Activated CD4-positive, alpha-beta T cell treated with anti-CD3 and anti-CD28 coated beads, Interleukin-2, amount 10 ng/mL, durations not matched to agents 7 days and 5 days (primary cell): Measurements from ENCODE around the gene ZNF660. TPM values are rescaled to one million over a fixed set of nuclear protein-coding genes. Genes with fewer than 3 reads are reported as not detected.

Source experiments
- CTCF ChIA-PET: fragments of 350-600 bp; sonication (Branson Sonifier 250); formaldehyde crosslinking; loops from one replicate; lab custom pipeline; 2021; ENCODE audit warnings: antibody characterized with exemption; lab: Charles Lee
- POLR2A ChIA-PET: fragments of 350-600 bp; sonication (Branson Sonifier 250); formaldehyde crosslinking; loops from one replicate; lab custom pipeline; 2021; ENCODE audit warnings: antibody characterized with exemption; lab: Charles Lee
- DNase-seq: peaks from one replicate; pipeline ENCODE4 v3.0.0-alpha.2; 2020
- H3K27ac Mint-ChIP-seq: one replicate; pipeline ENCODE4 v1.8.0; 2021; ENCODE audit warnings: mild to moderate bottlenecking, moderate library complexity, mixed read lengths
- H3K27me3 Mint-ChIP-seq: one replicate; pipeline ENCODE4 v1.8.0; 2021; ENCODE audit warnings: mixed read lengths
- H3K36me3 Mint-ChIP-seq: one replicate; pipeline ENCODE4 v1.8.0; 2021; ENCODE audit warnings: low read depth, mixed read lengths
- H3K4me1 Mint-ChIP-seq: one replicate; pipeline ENCODE4 v1.8.0; 2021; ENCODE audit warnings: mixed read lengths
- H3K4me3 Mint-ChIP-seq: one replicate; pipeline ENCODE4 v1.8.0; 2021; ENCODE audit warnings: mild to moderate bottlenecking, moderate library complexity, mixed read lengths
- H3K9me3 Mint-ChIP-seq: one replicate; pipeline ENCODE4 v1.8.0; 2021; ENCODE audit warnings: mixed read lengths
- total RNA-seq, 2 experiments: library from RNA; stranded (reverse); gene quantifications; one replicate each; pipeline ENCODE4 v1.2.3, GENCODE V29; 2021

The ZNF660 gene
- total RNA-seq, 2 experiments from 2014 or later = 0.15 TPM; not detected in 1

- CTCF ChIA-PET = interaction anchor here (1.7 kb wide), 1 partner anchor 9 kb away, joined by 8 read pairs; no protein-coding TSS in a partner anchor
- peaks cover 42% of the 10 kb centered on the region for H3K9me3 Mint-ChIP-seq
- peak; percentile 14 for DNase-seq
- peak within 1 kb of the TSS; percentile 75 for H3K4me3 Mint-ChIP-seq
- peaks cover 11% of the 10 kb centered on the region for H3K4me1 Mint-ChIP-seq
- H3K36me3 Mint-ChIP-seq = peaks cover 52% of the 10 kb centered on the region
- POLR2A ChIA-PET = no interaction called here
- H3K27me3 Mint-ChIP-seq = peaks cover 2% of the 10 kb centered on the region
- peak within 1 kb of the TSS; percentile 41 for H3K27ac Mint-ChIP-seq
Observed at GRCh38 chr3:44648564-44649229, 63.9 kb downstream of the ZNF660 start, which contains the start of gene ZNF35. ZNF35 (plus strand) TSS chr3:44648732; CDS start chr3:44651068, 2,336 bp downstream.

Other genes starting within 250 kb of the ZNF660 start
- 10 to 100 TPM; 16.4 to 19.9 TPM for gene TCAIM, start 246.2 kb upstream of the ZNF660 start, total RNA-seq
- 10 to 100 TPM; 22.4 to 24.9 TPM for gene ZNF445, start 107.3 kb upstream of the ZNF660 start, total RNA-seq
- under 1 TPM; 0.50 to 0.56 TPM for gene ZKSCAN7, start 29.8 kb upstream of the ZNF660 start, total RNA-seq
- gene ZNF197, start 40.1 kb downstream of the ZNF660 start, total RNA-seq = 10 to 100 TPM; 13.2 to 14.8 TPM
- gene ZNF35, start 63.8 kb downstream of the ZNF660 start, total RNA-seq = 1 to 10 TPM; 1.8 to 2.2 TPM
- gene ZNF502, start 127.7 kb downstream of the ZNF660 start, total RNA-seq = 1 to 10 TPM; 1.4 to 1.7 TPM
- 1 to 10 TPM; 1.5 to 3.6 TPM for gene ZNF501, start 144.7 kb downstream of the ZNF660 start, total RNA-seq
- gene KIAA1143, start 176.7 kb downstream of the ZNF660 start, total RNA-seq = 10 to 100 TPM; 35.0 to 56.6 TPM
- 10 to 100 TPM; 58.8 to 73.5 TPM for gene KIF15, start 176.8 kb downstream of the ZNF660 start, total RNA-seq